Stimulated activated CD8-positive, alpha-beta memory T cell treated with anti-CD3 and anti-CD28 coated beads, Interleukin-4, amount 100 ng/mL, for 4 hours (primary cell): ENCODE results near the gene MVP.

ENCODE experiments used
- DNase-seq, 2 donors: peaks; one replicate each; pipeline ENCODE4 v3.0.0-alpha.2; 2020; ENCODE audit warnings: low read depth in 2 of 2, low spot score in 1 of 2

The MVP gene

DNA sequence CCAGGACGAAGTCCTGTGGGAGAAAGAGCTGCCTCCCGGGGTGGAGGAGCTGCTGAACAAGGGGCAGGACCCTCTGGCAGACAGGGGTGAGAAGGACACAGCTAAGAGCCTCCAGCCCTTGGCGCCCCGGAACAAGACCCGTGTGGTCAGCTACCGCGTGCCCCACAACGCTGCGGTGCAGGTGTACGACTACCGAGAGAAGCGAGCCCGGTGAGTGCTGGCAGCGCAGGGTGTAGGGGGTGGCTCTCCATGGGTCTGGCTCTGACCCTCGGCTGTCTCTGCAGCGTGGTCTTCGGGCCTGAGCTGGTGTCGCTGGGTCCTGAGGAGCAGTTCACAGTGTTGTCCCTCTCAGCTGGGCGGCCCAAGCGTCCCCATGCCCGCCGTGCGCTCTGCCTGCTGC is 21.4 kb downstream of the MVP start:
- no peak for DNase-seq

DNA sequence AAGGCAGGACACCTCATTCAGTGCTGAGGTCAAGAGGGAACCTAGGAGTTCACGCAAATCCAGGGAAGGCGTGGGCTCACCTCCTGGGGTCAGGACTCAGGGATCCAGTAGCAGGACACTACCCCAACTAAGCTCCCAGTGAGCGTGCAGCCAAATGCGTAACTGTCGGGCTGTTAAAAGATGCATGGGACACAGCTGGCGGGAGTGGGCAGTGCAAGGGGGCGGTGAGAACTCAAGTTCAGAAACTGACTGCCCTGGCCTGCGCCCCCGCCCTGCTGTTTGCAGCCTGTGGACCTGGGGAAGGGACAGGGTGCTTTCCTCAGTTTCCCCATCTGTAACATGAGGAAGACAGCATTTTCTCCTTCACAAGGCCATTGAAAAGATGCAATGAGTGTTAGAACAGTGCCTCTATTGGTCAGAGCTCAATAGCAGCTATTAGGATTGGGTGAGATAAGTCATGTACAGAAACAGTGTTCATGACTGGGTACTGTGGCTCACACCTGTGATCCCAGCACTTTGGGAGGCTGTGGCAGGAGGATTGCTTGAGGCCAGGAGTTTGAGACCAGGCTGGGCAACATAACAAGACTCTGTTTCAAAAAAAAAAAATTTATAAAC is 22.6 kb downstream of the MVP start:
- no peak for DNase-seq

DNA sequence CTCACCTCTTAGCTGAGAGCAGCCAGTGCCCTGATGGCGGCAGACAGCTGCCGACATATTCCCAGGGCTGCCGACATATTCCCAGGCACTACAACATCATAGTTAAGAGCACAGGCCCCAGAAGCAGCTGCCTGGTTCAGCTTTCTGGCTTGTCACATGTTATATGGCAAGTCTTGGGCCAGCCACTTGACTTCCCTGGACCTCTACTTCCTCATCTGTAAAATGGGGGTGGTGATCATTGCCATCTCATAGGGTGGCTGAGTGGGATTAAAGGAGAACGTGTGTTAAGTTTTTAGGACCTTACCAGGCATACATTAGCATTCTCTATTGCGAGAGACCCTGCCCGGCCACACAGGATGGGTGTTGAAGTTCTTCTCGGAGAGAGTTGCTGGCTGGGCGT is 23.7 kb downstream of the MVP start:
- DNase-seq: no peak

DNA sequence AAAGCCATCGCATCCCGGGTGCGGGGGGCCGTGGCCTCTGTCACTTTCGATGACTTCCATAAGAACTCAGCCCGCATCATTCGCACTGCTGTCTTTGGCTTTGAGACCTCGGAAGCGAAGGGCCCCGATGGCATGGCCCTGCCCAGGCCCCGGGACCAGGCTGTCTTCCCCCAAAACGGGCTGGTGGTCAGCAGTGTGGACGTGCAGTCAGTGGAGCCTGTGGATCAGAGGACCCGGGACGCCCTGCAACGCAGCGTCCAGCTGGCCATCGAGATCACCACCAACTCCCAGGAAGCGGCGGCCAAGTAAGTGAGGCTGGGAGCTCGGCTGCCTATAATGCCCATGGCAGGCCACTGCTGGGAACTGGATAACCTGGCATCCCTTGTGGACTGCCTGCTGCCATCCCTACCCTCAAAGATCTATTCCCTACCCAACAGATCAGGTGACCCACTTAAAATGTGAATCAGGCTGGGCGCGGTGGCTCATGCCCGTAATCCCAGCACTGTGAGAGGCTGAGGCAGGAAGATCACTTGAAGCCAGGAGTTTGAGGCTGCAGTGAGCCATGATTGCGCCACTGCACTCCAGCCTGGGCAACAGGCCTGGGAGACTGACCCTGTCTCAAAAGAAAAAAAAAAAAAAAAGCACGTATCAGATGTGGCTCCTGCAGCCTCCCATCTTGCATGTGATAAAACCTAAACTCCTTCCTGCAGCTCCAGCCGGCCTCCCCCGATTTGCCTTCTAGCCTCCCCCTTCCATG is 24.5 kb downstream of the MVP start:
- no peak for DNase-seq

DNA sequence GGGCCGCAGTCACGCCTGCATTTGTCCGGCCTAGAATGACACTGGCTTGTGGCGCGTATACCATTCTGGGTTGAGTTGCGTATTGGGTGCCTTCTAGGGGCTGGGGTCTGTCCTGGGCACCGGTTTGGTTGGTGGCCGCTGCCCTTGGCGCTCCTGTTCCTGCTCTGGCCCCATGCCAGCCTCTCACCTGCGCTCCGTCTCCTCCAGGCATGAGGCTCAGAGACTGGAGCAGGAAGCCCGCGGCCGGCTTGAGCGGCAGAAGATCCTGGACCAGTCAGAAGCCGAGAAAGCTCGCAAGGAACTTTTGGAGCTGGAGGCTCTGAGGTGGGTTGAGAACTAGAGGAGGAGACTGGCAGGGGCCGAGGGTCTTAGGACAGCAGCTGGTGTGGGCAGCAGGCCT is 25.4 kb downstream of the MVP start:
- no peak for DNase-seq

DNA sequence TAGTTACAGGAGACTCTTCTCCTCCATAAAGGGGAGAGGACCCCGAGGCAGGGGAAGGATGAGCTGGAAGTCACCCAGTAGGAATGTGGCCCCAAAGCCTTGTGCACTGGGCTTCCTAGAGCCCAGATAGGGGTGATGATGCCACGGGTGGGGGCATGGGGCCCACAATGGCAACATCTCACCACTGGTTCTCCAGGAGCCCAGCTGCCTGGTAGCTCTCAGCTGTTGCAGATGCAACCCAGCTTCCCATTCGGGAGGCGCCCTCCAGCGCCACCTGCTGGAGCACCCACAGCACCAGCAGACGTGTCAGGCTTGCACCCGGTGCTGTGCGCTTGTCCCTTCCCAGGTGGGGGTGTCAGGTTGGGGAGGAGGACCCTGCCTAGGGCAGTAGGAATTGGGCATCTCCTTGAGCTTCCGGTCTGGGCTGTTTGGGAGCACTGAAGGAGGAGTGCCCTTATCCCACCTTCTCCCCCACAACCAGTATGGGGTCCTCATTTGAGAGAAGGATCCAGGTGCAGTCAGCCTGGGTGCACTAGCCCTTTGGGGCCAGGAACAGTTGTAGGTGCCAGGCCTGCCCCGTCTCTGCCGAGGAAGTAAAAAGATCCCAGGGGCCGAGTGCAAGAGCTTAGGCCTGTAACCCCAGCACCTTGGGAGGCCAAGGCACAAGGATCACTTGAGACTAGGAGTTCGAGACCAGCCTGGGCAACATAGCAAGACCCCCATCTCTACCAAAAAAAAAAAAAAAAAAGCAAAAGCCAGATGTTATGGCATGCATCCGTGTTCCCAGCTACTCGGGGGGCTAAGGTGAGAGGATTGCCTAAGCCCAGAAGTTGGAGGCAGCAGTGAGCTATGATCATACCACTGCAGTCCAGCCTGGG is 28.4 kb downstream of the MVP start:
- peak; percentile 59 to 67 for DNase-seq

DNA sequence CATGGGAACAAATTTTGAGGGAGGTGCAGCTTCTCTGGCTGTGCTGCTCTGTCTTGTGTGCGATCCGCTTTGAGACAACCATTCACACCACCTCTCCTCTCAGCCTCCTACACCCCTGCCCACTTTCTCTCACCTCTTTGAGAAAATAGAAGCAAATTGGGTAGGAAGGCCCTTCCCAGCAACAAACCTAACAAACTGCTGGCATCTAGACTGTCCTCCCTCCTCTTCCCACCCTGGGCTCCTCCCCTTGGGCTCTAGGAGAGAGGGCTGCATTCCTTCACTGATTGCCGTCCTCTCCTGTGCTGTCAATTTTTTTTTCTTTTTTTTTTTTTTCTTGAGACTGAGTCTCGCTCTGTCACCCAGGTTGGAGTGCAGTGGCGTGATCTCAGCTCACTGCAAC is 29.2 kb downstream of the MVP start:
- DNase-seq: no peak

DNA sequence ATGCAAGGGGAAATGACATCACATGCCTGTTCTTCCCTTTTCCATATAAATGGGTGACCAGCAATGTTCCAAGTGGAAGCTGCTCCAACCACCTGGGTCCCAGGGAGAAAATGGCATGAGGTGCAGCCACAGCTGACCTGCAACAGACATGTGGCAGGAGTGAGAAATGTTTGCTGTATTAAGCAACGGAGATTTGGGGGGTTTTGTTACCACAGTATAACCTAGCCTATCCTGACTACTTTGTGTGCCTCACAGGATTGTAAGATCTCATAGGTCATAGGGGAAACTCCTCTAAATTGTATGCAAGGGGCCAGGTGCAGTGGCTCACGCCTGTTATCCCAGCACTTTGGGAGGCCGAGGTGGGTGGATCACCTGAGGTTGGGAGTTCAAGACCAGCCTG is 30.7 kb downstream of the MVP start:
- DNase-seq: no peak

DNA sequence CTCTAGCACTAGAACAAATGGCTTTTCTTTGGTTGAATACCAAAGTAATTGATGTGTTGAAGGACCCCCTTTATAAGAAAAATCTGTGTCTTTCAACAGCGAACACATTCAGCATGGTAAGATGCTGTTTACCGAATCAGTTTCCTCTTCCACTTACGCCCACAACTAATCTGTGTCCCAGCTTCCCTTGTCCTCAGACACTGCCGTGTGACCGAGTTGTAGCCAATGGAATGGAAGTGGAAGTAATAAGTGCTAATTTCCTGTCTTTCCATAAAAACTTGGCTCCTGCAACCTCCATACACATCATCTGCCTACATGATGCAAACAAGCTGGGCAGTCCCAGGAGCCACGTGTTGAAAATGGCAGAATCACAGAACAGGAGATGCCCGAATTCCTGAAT is 32.4 kb downstream of the MVP start:
- DNase-seq: no peak

DNA sequence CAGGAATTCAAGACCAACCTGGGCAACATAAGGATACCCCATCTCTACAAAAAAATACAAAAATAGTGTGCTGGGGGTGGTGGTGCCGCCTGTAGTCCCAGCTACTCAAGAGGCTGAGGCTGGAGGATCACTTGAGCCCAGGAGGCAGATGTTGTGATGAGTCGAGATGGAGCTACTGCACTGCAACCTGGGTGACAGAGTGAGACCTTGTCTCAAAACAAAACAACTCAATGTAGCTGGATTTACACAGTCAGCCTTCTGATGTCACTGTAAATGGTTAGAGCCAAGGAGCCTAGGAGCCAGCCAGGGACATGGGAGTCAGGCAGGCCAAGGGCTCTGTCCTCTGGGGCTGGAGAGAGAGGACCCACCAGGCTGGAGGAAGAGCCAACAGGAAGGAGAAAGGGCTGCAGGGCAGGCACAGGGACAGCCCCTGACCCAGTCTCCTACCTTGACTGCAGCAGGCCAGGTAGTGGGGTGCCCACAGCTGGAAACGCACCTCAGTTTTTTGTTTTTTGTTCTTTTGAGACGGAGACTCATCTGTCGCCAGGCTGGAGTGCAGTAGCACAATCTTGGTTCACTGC is 34.3 kb downstream of the MVP start:
- no peak for DNase-seq

DNA sequence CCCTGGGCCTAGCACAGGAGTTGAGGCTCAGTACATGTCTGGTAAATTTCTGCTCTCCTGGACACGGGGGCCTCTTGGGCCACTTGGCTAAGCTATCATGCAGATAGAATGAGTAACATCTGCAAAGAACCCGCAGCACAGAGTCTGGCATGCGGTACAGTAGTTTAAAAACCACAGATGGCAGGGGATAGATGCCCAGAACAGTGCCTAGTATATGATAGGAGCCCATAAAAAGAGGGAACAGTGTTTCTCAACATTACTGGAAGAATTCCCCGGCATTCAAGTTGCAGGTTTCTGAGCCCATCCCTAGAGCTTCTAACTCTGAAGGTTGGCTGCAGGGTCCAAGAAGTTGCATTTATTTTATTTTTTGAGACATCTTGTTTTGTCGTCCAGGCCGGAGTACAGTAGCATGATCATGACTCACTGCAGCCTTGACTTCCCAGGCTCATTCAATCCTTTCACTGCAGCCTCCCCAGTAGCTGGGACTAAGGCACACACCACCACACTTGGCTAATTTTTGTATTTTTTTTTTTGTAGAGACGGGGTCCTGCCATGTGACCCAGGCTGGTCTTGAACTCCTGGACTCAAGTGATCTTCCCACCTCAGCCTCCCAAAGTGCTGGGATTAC is 37.0 kb downstream of the MVP start:
- no peak for DNase-seq

DNA sequence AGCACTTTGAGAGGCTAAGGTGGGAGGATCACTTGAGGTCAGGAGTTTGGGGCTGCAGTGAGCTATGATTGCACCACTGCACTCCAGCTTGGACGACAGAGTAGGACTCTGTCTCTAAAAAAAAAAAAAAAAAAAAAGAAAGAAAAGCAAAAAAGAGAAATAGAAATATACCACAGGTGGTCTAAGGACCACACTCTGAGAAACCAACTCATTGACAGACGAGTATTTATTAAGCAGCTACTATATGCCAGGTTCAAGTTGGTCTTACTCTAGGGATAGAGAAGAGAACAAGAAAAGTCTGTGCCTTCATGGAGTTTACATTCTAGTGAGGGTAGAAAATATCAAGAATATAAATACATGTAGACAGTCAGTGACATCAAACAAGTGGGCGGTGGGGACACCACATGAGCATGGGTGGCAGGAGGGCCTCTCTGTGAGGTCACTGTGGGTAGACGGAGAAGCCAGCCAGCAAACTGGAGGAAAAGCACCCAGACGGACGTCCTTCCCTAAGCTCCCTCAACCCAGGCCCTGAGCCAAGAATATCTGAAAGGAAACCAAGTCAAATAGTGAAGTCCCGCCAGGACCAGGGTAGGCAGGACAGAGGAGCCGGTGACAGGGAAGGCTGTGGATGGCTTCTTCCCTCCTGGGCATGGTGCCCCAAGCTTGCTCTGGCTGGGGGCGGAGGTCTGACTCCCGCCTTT is 38.0 kb downstream of the MVP start:
- DNase-seq: no peak

DNA sequence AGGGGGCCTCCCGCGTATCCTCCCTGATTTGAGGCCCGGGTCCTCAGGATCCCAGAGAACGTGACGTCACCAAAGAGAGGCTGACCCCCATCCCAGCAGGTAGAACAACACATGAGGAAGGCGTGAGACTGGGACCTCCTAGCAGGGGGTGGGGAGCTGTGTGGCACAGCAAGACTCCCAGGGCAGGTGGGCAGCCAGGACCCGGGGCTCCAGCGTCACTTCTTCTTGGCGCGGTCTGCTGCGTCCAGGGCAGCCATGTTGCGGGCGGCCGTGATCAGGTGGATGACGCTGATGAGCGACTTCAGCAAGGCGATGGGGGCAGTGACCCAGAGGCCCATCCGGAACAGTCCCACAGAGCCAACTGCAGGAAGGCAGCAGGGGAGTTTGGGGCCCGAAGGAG is 38.7 kb downstream of the MVP start:
- no peak for DNase-seq

DNA sequence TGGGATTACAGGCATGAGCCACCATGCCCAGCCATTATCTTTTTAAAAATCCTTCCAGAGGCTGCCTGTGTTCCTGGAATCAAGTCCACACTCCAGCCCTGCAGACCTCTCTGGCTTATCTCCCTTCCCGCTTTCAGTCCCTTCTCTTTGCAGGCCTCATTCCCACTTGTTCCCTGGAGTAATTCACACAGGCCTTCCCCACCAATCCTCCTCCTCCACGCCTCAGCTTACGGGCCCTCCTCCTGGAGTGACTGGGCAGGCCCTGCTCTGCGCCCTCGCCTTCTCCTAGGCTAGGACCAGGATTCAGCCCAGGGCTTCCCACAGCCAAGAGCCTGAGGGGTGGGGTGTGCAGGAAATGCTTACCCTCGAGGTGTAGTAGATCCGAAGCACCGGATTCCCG is 40.0 kb downstream of the MVP start:
- no peak for DNase-seq

DNA sequence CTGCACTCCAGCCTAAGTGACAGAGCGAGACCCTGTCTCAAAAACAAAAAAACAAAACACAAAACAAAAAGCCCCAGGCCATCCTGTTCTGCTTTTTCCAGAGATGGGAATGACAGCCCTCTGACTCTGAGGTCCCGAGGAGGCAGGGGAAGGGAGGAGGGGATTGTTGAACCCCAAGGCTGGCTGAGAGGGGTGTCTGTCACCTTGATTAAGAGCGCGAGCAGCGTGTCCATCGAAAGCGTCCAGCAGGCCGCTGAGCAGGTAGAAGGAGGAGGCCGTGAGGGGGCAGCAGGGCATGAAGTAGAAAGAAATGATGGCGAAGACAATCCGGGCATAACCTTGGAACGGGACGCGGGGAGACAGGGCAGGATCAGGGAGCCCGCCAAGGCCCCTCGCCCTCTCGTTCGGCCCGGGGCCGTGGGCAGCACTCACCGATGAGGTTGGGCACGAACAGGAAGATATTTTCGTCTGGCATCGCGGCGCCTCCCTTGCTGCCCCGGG is 42.2 kb downstream of the MVP start:
- DNase-seq: no peak

DNA sequence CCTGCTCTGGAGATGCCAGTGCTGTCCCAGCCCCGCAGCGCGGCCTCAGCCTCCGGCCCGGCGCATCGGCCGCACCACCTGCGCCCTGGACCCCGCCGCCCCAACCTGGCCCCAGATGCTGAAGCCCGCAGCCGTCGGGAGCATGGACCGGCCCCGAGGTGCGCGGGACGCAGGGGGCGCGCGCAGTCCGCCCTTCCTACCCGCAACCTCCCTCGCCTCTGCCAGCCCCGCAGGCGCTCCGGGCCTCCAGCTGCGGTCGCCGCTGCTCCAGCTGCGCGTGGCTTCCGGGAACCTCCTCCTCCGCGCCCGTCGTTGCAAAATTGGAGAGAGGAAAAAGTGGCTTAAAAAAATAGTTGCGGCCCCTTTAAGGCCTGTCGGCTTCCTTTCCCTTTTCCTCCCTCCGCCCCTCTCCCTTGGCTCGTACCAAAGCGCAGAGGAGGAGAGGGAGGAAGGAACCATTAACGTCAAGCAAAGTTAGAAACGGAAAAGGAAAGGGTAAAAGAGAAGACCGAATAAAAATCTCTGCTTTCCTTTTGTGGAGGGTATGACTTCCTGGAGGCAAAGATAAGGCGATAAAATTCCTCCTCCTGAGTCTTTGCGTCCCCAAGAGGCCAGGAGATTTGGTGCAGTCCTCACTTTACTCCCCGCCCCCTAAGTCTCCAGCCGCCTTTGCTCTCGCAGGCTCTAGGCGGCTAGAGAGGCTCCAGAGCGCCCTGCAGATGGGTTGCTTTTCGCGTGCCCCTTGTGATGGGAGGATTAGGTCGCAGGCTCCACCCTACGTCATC is 42.8 kb downstream of the MVP start, which contains the start of gene CDIPT:
Gene CDIPT (minus strand): TSS at position 343 of the 785 bp plus-strand sequence. CDS start 369 bp downstream, outside the sequence.
- peak; percentile 84 for DNase-seq

DNA sequence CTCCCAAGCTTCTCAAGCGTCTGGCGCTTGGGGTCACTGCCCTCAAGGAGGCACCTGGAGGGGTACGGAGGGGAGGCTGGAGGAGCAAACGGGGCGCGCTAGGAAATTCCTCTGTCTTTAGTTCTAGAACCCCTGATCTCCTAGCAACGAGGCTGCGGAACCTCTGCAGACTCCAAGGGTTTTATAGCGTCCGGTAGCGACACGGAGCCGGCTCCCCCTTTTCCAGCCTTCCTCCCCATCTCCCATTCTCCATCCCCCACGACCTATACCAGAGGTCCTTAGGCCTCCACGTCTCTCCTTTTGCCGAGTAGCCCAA is 43.4 kb downstream of the MVP start:
- DNase-seq: no peak

DNA sequence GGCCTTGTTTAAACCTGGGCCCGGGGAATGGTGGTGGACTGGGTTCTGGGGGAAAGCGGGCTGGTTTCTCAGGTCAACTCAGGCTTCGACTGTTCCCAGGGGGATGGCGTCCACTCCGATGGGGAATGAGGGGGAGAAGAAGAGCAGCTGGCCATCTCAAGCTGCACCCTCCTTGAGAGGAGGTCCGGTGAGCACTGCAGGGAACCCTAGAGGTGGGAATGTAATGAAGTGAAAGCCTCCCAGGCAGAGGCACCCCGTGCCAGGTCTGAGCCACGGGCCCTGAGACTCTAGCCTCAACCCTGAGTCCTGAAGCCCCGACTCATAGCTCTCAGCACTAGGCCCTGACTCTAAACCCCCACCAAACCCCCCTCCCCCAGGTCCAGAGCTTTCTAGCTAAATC is 43.9 kb downstream of the MVP start:
- no peak for DNase-seq

DNA sequence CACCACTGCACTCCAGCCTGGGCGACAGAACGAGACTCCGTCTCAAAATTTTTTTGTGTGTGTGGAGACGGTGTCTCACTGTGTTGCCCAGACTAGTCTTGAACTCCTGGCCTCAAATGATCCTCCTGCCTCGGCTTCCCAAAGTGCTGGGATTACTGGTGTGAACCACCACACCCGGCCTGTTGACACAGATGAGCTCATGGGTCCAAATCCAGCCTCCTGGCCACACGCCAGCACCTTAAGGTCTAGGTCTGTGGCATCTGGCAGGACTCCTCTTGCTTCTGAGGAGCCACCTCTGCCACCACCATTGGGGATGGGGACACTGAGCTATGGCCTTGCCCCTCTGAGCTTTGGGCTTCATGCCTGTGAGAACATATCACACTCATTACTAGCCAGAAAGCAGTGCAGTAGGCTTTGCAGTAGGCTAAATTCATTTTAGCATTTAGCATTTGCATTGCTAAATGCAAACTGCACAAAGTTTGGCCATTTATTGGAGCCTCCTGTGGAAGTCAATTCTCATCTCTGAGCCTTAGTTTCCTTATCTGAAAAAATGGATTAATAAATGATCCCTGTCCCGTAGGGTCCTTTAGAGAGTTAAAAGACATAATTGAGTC is 48.2 kb downstream of the MVP start:
- no peak for DNase-seq
